Fibroblast of gingiva (primary cell): ENCODE results near the gene RGL3.
"Not testable (repeated sequence)": the region's sequence is repeated elsewhere in the genome, so short reads cannot be mapped to it uniquely, and the experiment has no call there.

ENCODE experiments used
- DNase-seq: peaks from one replicate; pipeline ENCODE4 v3.0.0-alpha.2; 2011; ENCODE audit warnings: low read depth

The RGL3 gene

DNA sequence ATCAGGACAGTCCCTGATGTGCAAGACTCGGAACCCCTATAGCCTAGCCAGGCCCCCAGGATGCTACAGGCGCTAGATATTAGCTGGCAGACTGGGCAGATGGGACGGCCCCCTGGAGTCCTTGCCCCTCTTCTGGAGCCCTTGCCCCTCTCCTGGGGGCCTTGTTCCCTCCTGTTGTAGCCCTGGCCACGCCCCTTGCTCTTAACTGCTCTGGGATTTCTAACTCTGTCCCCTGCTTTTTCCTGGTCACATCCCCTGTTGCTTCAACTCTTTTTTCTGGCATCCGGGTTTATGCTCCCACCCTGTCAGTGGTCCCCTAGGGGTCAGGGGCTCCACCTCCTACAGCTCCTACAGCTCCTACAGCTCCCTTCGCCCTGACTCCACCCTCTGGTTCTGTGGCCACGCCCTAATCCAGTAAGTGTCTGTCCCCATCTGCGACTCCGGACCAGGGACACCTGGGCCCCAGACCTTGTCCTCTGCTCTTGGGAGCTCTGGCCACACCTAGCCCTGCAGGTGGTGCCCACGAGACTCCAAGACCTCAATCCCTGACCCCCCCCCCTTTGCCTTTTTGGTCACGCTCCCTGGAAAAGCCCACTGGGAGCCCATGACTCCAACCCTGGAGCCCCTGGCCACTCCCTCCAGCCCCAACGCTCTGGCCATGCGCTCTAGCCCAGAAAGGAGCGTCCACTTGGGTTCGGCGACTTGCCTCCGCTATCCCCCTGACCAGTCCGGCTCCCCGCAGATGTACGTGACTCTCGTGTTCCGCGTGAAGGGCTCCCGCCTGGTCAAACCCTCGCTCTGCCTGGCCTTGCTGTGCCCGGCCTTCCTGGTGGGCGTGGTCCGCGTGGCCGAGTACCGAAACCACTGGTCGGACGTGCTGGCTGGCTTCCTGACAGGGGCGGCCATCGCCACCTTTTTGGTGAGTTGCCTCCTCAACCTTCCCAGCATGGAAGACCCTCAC is 57.1 kb downstream of the RGL3 start:
- no peak for DNase-seq

DNA sequence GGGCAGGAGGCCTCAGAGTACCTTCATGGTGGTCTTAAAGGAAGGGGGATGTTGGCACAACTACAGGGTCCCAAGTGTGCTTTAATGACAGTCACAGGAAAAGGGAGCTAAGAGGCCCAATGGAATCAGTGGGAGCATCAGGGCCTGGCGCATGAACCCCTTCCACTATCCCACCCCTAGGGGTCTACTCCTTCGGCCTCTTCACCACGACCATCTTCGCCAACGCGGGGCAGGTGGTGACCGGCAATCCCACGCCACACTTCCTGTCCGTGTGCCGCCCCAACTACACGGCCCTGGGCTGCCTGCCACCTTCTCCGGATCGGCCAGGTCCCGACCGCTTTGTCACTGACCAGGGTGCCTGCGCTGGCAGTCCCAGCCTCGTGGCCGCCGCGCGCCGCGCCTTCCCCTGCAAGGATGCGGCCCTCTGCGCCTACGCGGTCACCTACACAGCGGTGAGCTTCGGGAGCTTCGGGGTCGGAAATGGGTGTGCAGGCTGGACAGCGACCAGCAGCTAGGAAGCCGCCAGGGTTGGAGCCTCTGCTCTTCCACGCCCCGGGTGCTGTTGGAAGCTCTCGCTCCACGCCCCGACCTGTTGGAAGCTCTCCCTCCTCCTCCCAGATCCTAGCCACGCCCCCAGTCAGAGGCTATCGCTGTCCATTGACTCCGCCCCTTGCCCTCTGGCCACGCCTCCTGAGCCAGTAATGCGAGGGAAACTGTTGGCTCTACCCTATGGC is 57.9 kb downstream of the RGL3 start:
- DNase-seq = no peak

GRCh38 chr19:11359421-11359820 is 59.7 kb downstream of the RGL3 start:
- no peak for DNase-seq

GRCh38 chr19:11356676-11357550 is 62.2 kb downstream of the RGL3 start:
- DNase-seq = no peak

DNA sequence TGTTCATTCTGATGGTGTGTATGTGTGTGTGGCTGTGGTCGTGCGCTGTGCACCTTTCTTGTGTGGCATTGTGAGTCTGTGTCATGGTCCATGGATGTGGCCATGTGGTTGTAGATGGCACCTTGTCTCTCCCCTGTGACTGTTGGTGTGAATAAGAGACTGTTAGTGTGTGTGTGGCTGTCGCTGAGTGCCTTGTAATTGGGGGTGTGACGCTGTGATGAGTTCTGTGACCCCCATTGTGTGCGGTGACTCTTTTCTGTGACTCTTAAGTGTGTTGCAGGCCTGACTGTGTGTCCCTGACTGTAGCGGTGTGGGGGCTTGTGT is 63.1 kb downstream of the RGL3 start:
- DNase-seq = no peak

GRCh38 chr19:11355160-11356073 is 63.7 kb downstream of the RGL3 start, which contains the start of gene PLPPR2:
Gene PLPPR2, plus strand, starts transcription at chr19:11355432. Its CDS starts 2,242 bp downstream, at chr19:11357674.
- peak; percentile 82 for DNase-seq

DNA sequence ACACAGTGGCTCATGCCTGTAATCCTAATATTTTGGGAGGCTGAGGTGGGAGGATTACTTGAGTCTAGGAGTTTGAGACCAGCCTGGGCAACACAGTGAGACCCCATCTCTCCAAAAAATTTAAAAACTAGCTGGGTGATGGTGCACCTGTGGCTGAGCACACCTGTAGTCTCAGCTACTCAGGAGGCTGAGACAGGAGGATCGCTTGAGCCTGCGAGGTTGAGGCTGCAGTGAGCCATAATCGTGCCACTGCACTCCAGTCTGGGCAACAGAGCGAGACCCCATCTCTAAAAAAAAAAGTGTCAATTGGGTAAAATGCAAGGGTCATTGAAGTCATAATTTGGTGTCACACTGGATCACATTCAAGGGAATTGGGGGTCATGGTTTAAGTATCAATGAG is 65.0 kb downstream of the RGL3 start:
- DNase-seq = not testable (repeated sequence)

DNA sequence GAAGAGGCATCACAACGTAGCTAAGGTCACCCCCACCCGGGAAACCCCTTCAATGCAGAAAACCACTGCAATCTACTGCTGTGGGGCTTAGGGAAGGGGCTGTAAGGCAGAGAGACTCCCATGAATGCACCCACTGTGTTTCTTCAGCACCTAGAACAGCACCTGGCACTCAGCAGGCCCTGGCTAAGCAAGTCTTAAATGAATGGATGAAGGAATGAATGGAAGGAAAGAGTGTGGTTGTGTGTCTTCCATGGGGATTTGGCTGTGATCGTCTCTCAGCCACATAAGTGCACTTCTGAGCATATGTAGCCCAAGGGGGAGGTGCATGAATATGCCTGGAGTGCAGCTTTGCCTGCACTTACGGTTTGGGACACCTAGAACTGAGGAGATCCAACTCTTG is 69.9 kb downstream of the RGL3 start:
- DNase-seq = no peak

DNA sequence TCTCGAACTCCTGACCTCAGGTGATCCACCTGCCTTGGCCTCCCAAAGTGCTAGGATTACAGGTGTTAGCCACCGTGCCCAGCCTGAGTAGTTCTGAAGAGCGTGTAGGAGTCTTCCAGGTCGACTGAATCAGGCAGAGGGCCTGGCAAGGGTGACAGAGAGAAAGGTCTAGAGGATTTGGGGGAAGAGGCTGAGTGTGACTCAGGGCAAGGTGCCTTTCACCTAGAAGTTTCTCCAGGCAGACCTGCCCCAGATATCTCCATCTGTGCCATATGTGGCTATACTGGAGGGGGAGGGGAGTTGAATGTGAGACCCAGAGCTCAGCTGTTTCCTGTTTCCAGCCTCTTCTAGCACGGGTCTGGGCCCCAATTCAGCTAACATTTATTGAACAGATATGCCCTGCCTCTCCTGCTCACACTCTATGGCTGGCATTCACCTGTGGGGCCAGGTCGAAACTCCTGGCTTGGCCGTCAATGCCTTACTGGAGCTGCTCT is 71.5 kb downstream of the RGL3 start:
- no peak for DNase-seq

- peak; percentile 99 for DNase-seq
These were observed 72.8 kb downstream of the RGL3 start, which contains the start of the genes CCDC159 and TMEM205 for GRCh38 chr19:11346104-11346940. Gene CCDC159, plus strand, starts transcription at chr19:11346519. Its CDS starts 88 bp downstream, at chr19:11346607. Gene TMEM205, minus strand, starts transcription at chr19:11346268. Its CDS starts 649 bp downstream, at chr19:11345619.

GRCh38 chr19:11345122-11345803 is 73.9 kb downstream of the RGL3 start:
- no peak for DNase-seq
